BLaER1 treated with 17β-estradiol and CSF1 and Interleukin-3, amounts not matched to agents 10 nM and 100 nM (cell line): ENCODE results near the gene TMCO6.
A peak's percentile ranks its signal among the peaks of the same experiment; 100 is the strongest.
"Not testable (repeated sequence)": the region's sequence is repeated elsewhere in the genome, so short reads cannot be mapped to it uniquely, and the experiment has no call there.

ENCODE experiments used
- H3K27ac ChIP-seq, 11 experiments: shearing (Covaris generic); formaldehyde crosslinking; 2 replicates each; pipeline ENCODE4 v1.8.1; 2022
- H3K27me3 ChIP-seq, 11 experiments: shearing (Covaris generic); formaldehyde crosslinking; 2 replicates each; pipeline ENCODE4 v1.8.1; 2022
- H3K36me3 ChIP-seq, 11 experiments: shearing (Covaris generic); formaldehyde crosslinking; 2 replicates each; pipeline ENCODE4 v1.8.1; 2022
- H3K4me1 ChIP-seq, 10 experiments: shearing (Covaris generic); formaldehyde crosslinking; 2 replicates each; pipeline ENCODE4 v1.8.1; 2022
- H3K4me2 ChIP-seq, 11 experiments: shearing (Covaris generic); formaldehyde crosslinking; 2 replicates each; pipeline ENCODE4 v1.8.1; 2022
- H3K4me3 ChIP-seq, 10 experiments: shearing (Covaris generic); formaldehyde crosslinking; 2 replicates each; pipeline ENCODE4 v1.8.1; 2022
- H3K9ac ChIP-seq, 11 experiments: shearing (Covaris generic); formaldehyde crosslinking; 2 replicates each; pipeline ENCODE4 v1.8.1; 2022
- H3K9me3 ChIP-seq, 11 experiments: shearing (Covaris generic); formaldehyde crosslinking; replicated peaks in 1 of 11; 2 replicates each; pipeline ENCODE4 v1.8.1; 2022
- H4K20me1 ChIP-seq, 11 experiments: shearing (Covaris generic); formaldehyde crosslinking; 2 replicates each; pipeline ENCODE4 v1.8.1; 2022
- Cebpa-rat ChIP-seq, 11 experiments: shearing (Covaris generic); IDR thresholded peaks; 2 replicates each; pipeline ENCODE4 v1.8.1; 2022

Gene TMCO6

GRCh38 chr5:140598836-140599235 is 40.4 kb upstream of the TMCO6 start:
- peaks cover 0 to 100% (median 43%) of the 10 kb centered on the region in 10 experiments; a peak in 14 of 20 replicates for H3K4me1 ChIP-seq
- peaks cover 0 to 39% (median 0%) of the 10 kb centered on the region in 11 experiments; a peak in 6 of 22 replicates for H3K36me3 ChIP-seq
- peak overlapping the region in 3 of 10 experiments; percentile 56 to 69 (median 61); a peak in 6 of 20 replicates for H3K4me3 ChIP-seq
- no peak for TF ChIP-seq Cebpa-rat (IDR thresholded peaks at IDR 0.05)
- H3K4me2 ChIP-seq = peak overlapping the region in 3 of 11 experiments; percentile 90 to 98 (median 92); a peak in 6 of 22 replicates
- H4K20me1 ChIP-seq = no peaks in the 10 kb centered on the region
- peak overlapping the region in 2 of 11 experiments; percentile 93 to 96; a peak in 4 of 22 replicates for H3K9ac ChIP-seq
- H3K9me3 ChIP-seq = peaks cover 0 to 47% (median 3%) of the 10 kb centered on the region in 11 experiments; a peak in 9 of 22 replicates
- peak overlapping the region in 5 of 11 experiments; percentile 30 to 99 (median 91); a peak in 9 of 22 replicates for H3K27ac ChIP-seq
- H3K27me3 ChIP-seq = no peaks in the 10 kb centered on the region

GRCh38 chr5:140600096-140600495 is 39.2 kb upstream of the TMCO6 start:
- H3K27ac ChIP-seq = peak overlapping the region in 4 of 11 experiments; percentile 9 to 99 (median 92); a peak in 6 of 22 replicates
- peaks cover 0 to 39% (median 0%) of the 10 kb centered on the region in 11 experiments; a peak in 6 of 22 replicates for H3K36me3 ChIP-seq

GRCh38 chr5:140602147-140602546 is 37.1 kb upstream of the TMCO6 start:
- no peaks in the 10 kb centered on the region for H4K20me1 ChIP-seq
- peaks cover 0 to 98% (median 19%) of the 10 kb centered on the region in 10 experiments; a peak in 12 of 20 replicates for H3K4me1 ChIP-seq
- H3K27me3 ChIP-seq = no peaks in the 10 kb centered on the region
- peak overlapping the region in 6 of 11 experiments; percentile 49 to 98 (median 60); a peak in 10 of 22 replicates for H3K4me2 ChIP-seq
- peaks cover 0 to 71% (median 3%) of the 10 kb centered on the region in 11 experiments; a peak in 9 of 22 replicates for H3K9me3 ChIP-seq
- peak overlapping the region in 4 of 11 experiments; percentile 52 to 88 (median 72); a peak in 8 of 22 replicates for H3K9ac ChIP-seq
- peak overlapping the region in 9 of 11 experiments; percentile 33 to 99 (median 73); a peak in 17 of 22 replicates for H3K27ac ChIP-seq
- TF ChIP-seq Cebpa-rat (IDR thresholded peaks at IDR 0.05) = no peak
- no peak overlapping the region for H3K4me3 ChIP-seq
- H3K36me3 ChIP-seq = peaks cover 0 to 49% (median 0%) of the 10 kb centered on the region in 11 experiments; a peak in 7 of 22 replicates

More at GRCh38 chr5:140600096-140600495, 39.2 kb upstream of the TMCO6 start:
- peaks cover 0 to 100% (median 34%) of the 10 kb centered on the region in 10 experiments; a peak in 14 of 20 replicates for H3K4me1 ChIP-seq
- no peak for TF ChIP-seq Cebpa-rat (IDR thresholded peaks at IDR 0.05)
- peak overlapping the region in 2 of 10 experiments; percentile 61 to 69; a peak in 3 of 20 replicates for H3K4me3 ChIP-seq
- H4K20me1 ChIP-seq = no peaks in the 10 kb centered on the region
- peak overlapping the region in 3 of 11 experiments; percentile 33 to 98 (median 92); a peak in 5 of 22 replicates for H3K4me2 ChIP-seq
- H3K9ac ChIP-seq = peak overlapping the region in 2 of 11 experiments; percentile 45 to 88; a peak in 3 of 22 replicates
- H3K27me3 ChIP-seq = no peaks in the 10 kb centered on the region
- peaks cover 0 to 53% (median 3%) of the 10 kb centered on the region in 11 experiments; a peak in 9 of 22 replicates for H3K9me3 ChIP-seq

- H3K4me2 ChIP-seq = peak overlapping the region in 7 of 11 experiments; percentile 5 to 98 (median 58); a peak in 11 of 22 replicates
Measured at GRCh38 chr5:140603446-140603698, 35.9 kb upstream of the TMCO6 start.

GRCh38 chr5:140603734-140604133 is 35.5 kb upstream of the TMCO6 start:
- Histone ChIP-seq H3K36me3 (peaks cover 0 to 49% (median 0%) of the 10 kb centered on the region in 11 experiments; a peak in 7 of 22 replicates), H3K4me3 (no peak overlapping the region), H3K4me2 (peak overlapping the region in 3 of 11 experiments; percentile 58 to 98 (median 92); a peak in 5 of 22 replicates), H4K20me1 (no peaks in the 10 kb centered on the region), H3K27me3 (no peaks in the 10 kb centered on the region), H3K9me3 (peaks cover 0 to 79% (median 8%) of the 10 kb centered on the region in 11 experiments; a peak in 11 of 22 replicates), H3K27ac (peak overlapping the region in 7 of 11 experiments; percentile 45 to 99 (median 79); a peak in 13 of 22 replicates), H3K9ac (peak overlapping the region in 2 of 11 experiments; percentile 79 to 88; a peak in 2 of 22 replicates), H3K4me1 (peaks cover 2 to 98% (median 33%) of the 10 kb centered on the region in 10 experiments)
- no peak for TF ChIP-seq Cebpa-rat (IDR thresholded peaks at IDR 0.05)

More at GRCh38 chr5:140603446-140603698, 35.9 kb upstream of the TMCO6 start:
- not testable (repeated sequence) for H3K27me3 ChIP-seq, H4K20me1 ChIP-seq, H3K4me3 ChIP-seq
- Histone ChIP-seq H3K36me3 (peaks cover 0 to 52% (median 0%) of the 10 kb centered on the region in 11 experiments; a peak in 7 of 22 replicates), H3K9me3 (peaks cover 0 to 82% (median 8%) of the 10 kb centered on the region in 11 experiments; a peak in 11 of 22 replicates), H3K4me1 (peaks cover 0 to 98% (median 29%) of the 10 kb centered on the region in 10 experiments; a peak in 16 of 20 replicates), H3K27ac (peak overlapping the region in 9 of 11 experiments; percentile 17 to 99 (median 73); a peak in 13 of 22 replicates), H3K9ac (peak overlapping the region in 4 of 11 experiments; percentile 29 to 88 (median 68); a peak in 7 of 22 replicates)

- no peak overlapping the region for H3K4me3 ChIP-seq
- no peaks in the 10 kb centered on the region for H4K20me1 ChIP-seq
- H3K9ac ChIP-seq = no peak overlapping the region; a peak in 1 of 22 replicates
- TF ChIP-seq Cebpa-rat (IDR thresholded peaks at IDR 0.05) = no peak
- H3K4me1 ChIP-seq = peaks cover 21 to 98% (median 55%) of the 10 kb centered on the region in 10 experiments
- H3K27ac ChIP-seq = peak overlapping the region in 9 of 11 experiments; percentile 23 to 100 (median 97); a peak in 15 of 22 replicates
- H3K27me3 ChIP-seq = no peaks in the 10 kb centered on the region
- H3K4me2 ChIP-seq = peak overlapping the region in 3 of 11 experiments; percentile 15 to 98 (median 92); a peak in 5 of 22 replicates
- H3K36me3 ChIP-seq = peaks cover 0 to 33% (median 0%) of the 10 kb centered on the region in 11 experiments; a peak in 7 of 22 replicates
- peaks cover 0 to 64% (median 8%) of the 10 kb centered on the region in 11 experiments; a peak in 12 of 22 replicates for H3K9me3 ChIP-seq
Measured at GRCh38 chr5:140605879-140606278, 33.4 kb upstream of the TMCO6 start.

- peaks cover 0 to 21% (median 0%) of the 10 kb centered on the region in 11 experiments; a peak in 4 of 22 replicates for H3K36me3 ChIP-seq
- H3K4me3 ChIP-seq = no peak overlapping the region
- peak in 2 of 11 experiments; percentile 46 to 55; a peak in 2 of 22 replicates for TF ChIP-seq Cebpa-rat (IDR thresholded peaks at IDR 0.05)
- no peak overlapping the region for H3K9ac ChIP-seq
- H3K9me3 ChIP-seq = peaks cover 0 to 53% (median 5%) of the 10 kb centered on the region in 11 experiments; a peak in 12 of 22 replicates
- H4K20me1 ChIP-seq = no peaks in the 10 kb centered on the region
- H3K4me2 ChIP-seq = peak overlapping the region in 4 of 11 experiments; percentile 24 to 91 (median 87); a peak in 4 of 22 replicates
- no peaks in the 10 kb centered on the region for H3K27me3 ChIP-seq
- H3K4me1 ChIP-seq = peaks cover 32 to 96% (median 64%) of the 10 kb centered on the region in 10 experiments
- peak overlapping the region in 10 of 11 experiments; percentile 93 to 100 (median 96); a peak in 16 of 22 replicates for H3K27ac ChIP-seq
Measured at GRCh38 chr5:140607031-140607430, 32.2 kb upstream of the TMCO6 start.

GRCh38 chr5:140608722-140609121 is 30.5 kb upstream of the TMCO6 start:
- H3K4me2 ChIP-seq = peak overlapping the region; percentile 69 to 91 (median 87)
- H3K27me3 ChIP-seq = no peaks in the 10 kb centered on the region

More at GRCh38 chr5:140608722-140609121, 30.5 kb upstream of the TMCO6 start:
- Histone ChIP-seq H3K9ac (peak overlapping the region; percentile 61 to 95 (median 83); a peak in 21 of 22 replicates), H4K20me1 (no peaks in the 10 kb centered on the region), H3K4me1 (peaks cover 47 to 94% (median 66%) of the 10 kb centered on the region in 10 experiments), H3K9me3 (peaks cover 0 to 47% (median 10%) of the 10 kb centered on the region in 11 experiments; a peak in 13 of 22 replicates), H3K36me3 (peaks cover 0 to 15% (median 0%) of the 10 kb centered on the region in 11 experiments; a peak in 2 of 22 replicates), H3K27ac (peak overlapping the region; percentile 90 to 100 (median 96)), H3K4me3 (peak overlapping the region in 5 of 10 experiments; percentile 20 to 58 (median 31); a peak in 6 of 20 replicates)
- no peak for TF ChIP-seq Cebpa-rat (IDR thresholded peaks at IDR 0.05)
